Suprapubic skin (tissue), 4 donors: ENCODE results near the gene VANGL2. TPM values are rescaled to one million over a fixed set of nuclear protein-coding genes. Genes with fewer than 3 reads are reported as not detected.
A peak's percentile ranks its signal among the peaks of the same experiment; 100 is the strongest.

Experiments
- DNase-seq, 2 donors: peaks; one replicate each; pipeline ENCODE4 v3.0.0-alpha.2; 2019; ENCODE audit warnings: low spot score in 2 of 2
- H3K27ac ChIP-seq: fragments of 200-600 bp; sonication (generic); one replicate; pipeline ENCODE4 v1.5.1; 2019
- H3K27me3 ChIP-seq: fragments of 200-600 bp; sonication (generic); one replicate; pipeline ENCODE4 v1.5.1; 2019
- H3K36me3 ChIP-seq: fragments of 200-600 bp; sonication (generic); one replicate; pipeline ENCODE4 v1.5.1; 2019
- H3K4me1 ChIP-seq: fragments of 200-600 bp; sonication (generic); one replicate; pipeline ENCODE4 v1.5.1; 2019
- H3K4me3 ChIP-seq: fragments of 200-600 bp; sonication (generic); one replicate; pipeline ENCODE4 v1.5.1; 2019; ENCODE audit warnings: mild to moderate bottlenecking
- H3K9me3 ChIP-seq: fragments of 200-600 bp; sonication (generic); one replicate; pipeline ENCODE4 v1.5.1; 2019
- CTCF ChIP-seq, 2 donors: fragments of 200-600 bp in 1 of 2; fragments of 450-650 bp in 1 of 2; sonication (generic) in 1 of 2; IDR thresholded peaks; one replicate each; pipeline ENCODE4 v1.5.1; 2016 to 2019; ENCODE audit warnings: antibody characterized with exemption in 2 of 2, mild to moderate bottlenecking in 1 of 2, moderate library complexity in 1 of 2
- EP300 ChIP-seq: sonication (generic); formaldehyde crosslinking; IDR thresholded peaks from one replicate; pipeline ENCODE4 v1.6.1; 2017; ENCODE audit warnings: antibody characterized with exemption
- POLR2A ChIP-seq, 2 donors: fragments of 450-650 bp; IDR thresholded peaks; one replicate each; pipeline ENCODE4 v1.6.1; 2017; ENCODE audit warnings: antibody characterized with exemption in 2 of 2, mild to moderate bottlenecking in 2 of 2, moderate library complexity in 2 of 2
- POLR2AphosphoS5 ChIP-seq, 3 donors: sonication (generic); formaldehyde crosslinking; IDR thresholded peaks; one replicate each; pipeline ENCODE4 v1.6.1; 2017; ENCODE audit warnings: antibody characterized with exemption in 3 of 3
- WGBS: methylation state at CpG from one replicate; pipeline ENCODE4 v1.1.5; 2018; 5-methylcytosine and 5-hydroxymethylcytosine counted together
- total RNA-seq, 4 donors: library from RNA; depleted of rRNA; stranded (reverse); fragments of >200 nt; gene quantifications; one replicate each; pipeline ENCODE4 v1.1.0, GENCODE V29; 2016

VANGL2 gene
- total RNA-seq, 4 donors from 2014 or later: 18.7 to 39.7 (median 28.1) TPM

- Histone ChIP-seq H3K36me3 (no peaks in the 10 kb centered on the region), H3K27ac (no peak overlapping the region), H3K9me3 (no peaks in the 10 kb centered on the region), H3K27me3 (peaks cover 4% of the 10 kb centered on the region), H3K4me1 (peaks cover 30% of the 10 kb centered on the region), H3K4me3 (no peak overlapping the region)
- TF ChIP-seq POLR2AphosphoS5 (IDR thresholded peaks at IDR 0.05) (no peak), CTCF (IDR thresholded peaks at IDR 0.05) (no peak), EP300 (no peak), POLR2A (IDR thresholded peaks at IDR 0.05) (no peak)
- WGBS: 88% methylated on average over 1 of the region's 1 CpG
- no peak for DNase-seq
Measured at GRCh38 chr1:160397651-160398050, 2.7 kb upstream of the VANGL2 start.

- Histone ChIP-seq H3K4me3 (no peak overlapping the region), H3K36me3 (no peaks in the 10 kb centered on the region), H3K9me3 (no peaks in the 10 kb centered on the region), H3K27ac (no peak overlapping the region), H3K27me3 (peaks cover 4% of the 10 kb centered on the region), H3K4me1 (peaks cover 39% of the 10 kb centered on the region)
- WGBS: 70% methylated on average over 3 of the region's 4 CpGs
- DNase-seq: no peak
- no peak for TF ChIP-seq POLR2AphosphoS5 (IDR thresholded peaks at IDR 0.05)
- TF ChIP-seq POLR2A (IDR thresholded peaks at IDR 0.05): no peak
- TF ChIP-seq EP300: no peak
- TF ChIP-seq CTCF (IDR thresholded peaks at IDR 0.05): no peak
Measured at GRCh38 chr1:160398823-160399222, 1.5 kb upstream of the VANGL2 start.

GRCh38 chr1:160399544-160400222 is 681 bp upstream of the VANGL2 start:
- H3K27ac ChIP-seq: peak overlapping the region; percentile 86
- 9% methylated on average over 17 of the region's 17 CpGs for WGBS
- H3K9me3 ChIP-seq: no peaks in the 10 kb centered on the region
- H3K4me1 ChIP-seq: peaks cover 39% of the 10 kb centered on the region
- peak overlapping the region; percentile 71 for H3K4me3 ChIP-seq
- no peaks in the 10 kb centered on the region for H3K36me3 ChIP-seq
- DNase-seq: no peak
- TF ChIP-seq POLR2AphosphoS5 (IDR thresholded peaks at IDR 0.05): no peak
- TF ChIP-seq EP300: no peak
- TF ChIP-seq CTCF (IDR thresholded peaks at IDR 0.05): no peak
- TF ChIP-seq POLR2A (IDR thresholded peaks at IDR 0.05): no peak
- H3K27me3 ChIP-seq: peaks cover 4% of the 10 kb centered on the region

GRCh38 chr1:160400646-160401486 is 502 bp downstream of the VANGL2 start:
- peak overlapping the region; percentile 86 for H3K27ac ChIP-seq
- TF ChIP-seq EP300: no peak
- no peak for TF ChIP-seq POLR2AphosphoS5 (IDR thresholded peaks at IDR 0.05)
- TF ChIP-seq POLR2A (IDR thresholded peaks at IDR 0.05): no peak
- no peak for TF ChIP-seq CTCF (IDR thresholded peaks at IDR 0.05)
- WGBS: 6% methylated on average over 51 of the region's 55 CpGs
- peaks cover 51% of the 10 kb centered on the region for H3K4me1 ChIP-seq
- DNase-seq: no peak
- H3K36me3 ChIP-seq: no peaks in the 10 kb centered on the region
- peak overlapping the region; percentile 71 for H3K4me3 ChIP-seq
- peaks cover 4% of the 10 kb centered on the region for H3K27me3 ChIP-seq
- no peaks in the 10 kb centered on the region for H3K9me3 ChIP-seq

- peak overlapping the region; percentile 86 for H3K27ac ChIP-seq
- TF ChIP-seq POLR2A (IDR thresholded peaks at IDR 0.05) (no peak), POLR2AphosphoS5 (IDR thresholded peaks at IDR 0.05) (no peak), CTCF (IDR thresholded peaks at IDR 0.05) (no peak), EP300 (no peak)
- 29% methylated on average over 7 of the region's 7 CpGs for WGBS
- H3K36me3 ChIP-seq: no peaks in the 10 kb centered on the region
- peaks cover 56% of the 10 kb centered on the region for H3K4me1 ChIP-seq
- no peak for DNase-seq
- H3K27me3 ChIP-seq: peaks cover 4% of the 10 kb centered on the region
- H3K4me3 ChIP-seq: peak overlapping the region; percentile 71
- no peaks in the 10 kb centered on the region for H3K9me3 ChIP-seq
Measured at GRCh38 chr1:160401487-160401805, 1.1 kb downstream of the VANGL2 start.
